Erythroblast (primary cell): ENCODE results near the gene SIL1.
"Not testable (repeated sequence)": the region's sequence is repeated elsewhere in the genome, so short reads cannot be mapped to it uniquely, and the experiment has no call there.

Source experiments
- DNase-seq, 2 experiments: peaks; one replicate each; lab custom pipeline; 2025; lab: John Stamatoyannopoulos, UW
- GATA1 ChIP-seq: IDR thresholded peaks from 2 replicates; pipeline ENCODE4 v1.6.1; 2011; ENCODE audit warnings: low read depth, mild to moderate bottlenecking, control low read depth, low read length, moderate library complexity
- POLR2A ChIP-seq: IDR thresholded peaks from 2 replicates; pipeline ENCODE4 v1.6.1; 2011; ENCODE audit warnings: mild to moderate bottlenecking, low read length

SIL1 gene

GRCh38 chr5:139025651-139026050, 172.5 kb downstream of the SIL1 start:
- TF ChIP-seq POLR2A, result no peak
- no peak for TF ChIP-seq GATA1
- DNase-seq, result no peak

GRCh38 chr5:139023286-139023685, 174.9 kb downstream of the SIL1 start:
- no peak for TF ChIP-seq POLR2A
- no peak for TF ChIP-seq GATA1
- no peak for DNase-seq

GRCh38 chr5:139022528-139022927, 175.6 kb downstream of the SIL1 start:
- no peak for DNase-seq

GRCh38 chr5:139021346-139021745, 176.8 kb downstream of the SIL1 start:
- DNase-seq, result no peak
- TF ChIP-seq POLR2A (no peak), GATA1 (no peak)

More at GRCh38 chr5:139022528-139022927, 175.6 kb downstream of the SIL1 start:
- no peak for TF ChIP-seq POLR2A
- no peak for TF ChIP-seq GATA1

- no peak for DNase-seq
- TF ChIP-seq POLR2A (no peak), GATA1 (no peak)
Observed at GRCh38 chr5:139019880-139020279, 178.3 kb downstream of the SIL1 start.

GRCh38 chr5:139019211-139019610, 179.0 kb downstream of the SIL1 start:
- TF ChIP-seq POLR2A (no peak), GATA1 (no peak)
- no peak for DNase-seq

GRCh38 chr5:139017624-139018023, 180.5 kb downstream of the SIL1 start:
- TF ChIP-seq POLR2A (no peak), GATA1 (no peak)

GRCh38 chr5:139016186-139016585, 182.0 kb downstream of the SIL1 start:
- no peak for DNase-seq
- TF ChIP-seq GATA1 (no peak), POLR2A (no peak)

More at GRCh38 chr5:139017624-139018023, 180.5 kb downstream of the SIL1 start:
- DNase-seq, result no peak

- no peak for DNase-seq
- TF ChIP-seq POLR2A (no peak), GATA1 (no peak)
Observed at GRCh38 chr5:139014726-139015125, 183.4 kb downstream of the SIL1 start.

GRCh38 chr5:139012176-139012575, 186.0 kb downstream of the SIL1 start:
- TF ChIP-seq GATA1 (no peak), POLR2A (no peak)
- no peak for DNase-seq

GRCh38 chr5:139011156-139011555, 187.0 kb downstream of the SIL1 start:
- not testable (repeated sequence) for DNase-seq

GRCh38 chr5:139004374-139005307, 193.5 kb downstream of the SIL1 start:
- TF ChIP-seq GATA1 (no peak), POLR2A (no peak)
- DNase-seq, result peak in 1 of 2 experiments; percentile 13

- TF ChIP-seq GATA1 (no peak), POLR2A (no peak)
- no peak for DNase-seq
Observed at GRCh38 chr5:138999674-139000073, 198.5 kb downstream of the SIL1 start.

GRCh38 chr5:138998521-138998920, 199.6 kb downstream of the SIL1 start:
- no peak for TF ChIP-seq GATA1
- TF ChIP-seq POLR2A, result no peak
- no peak for DNase-seq
